ENCODE measurements around the gene SUPT5H.

The SUPT5H gene

GRCh38 chr19:39405261-39405957, 40.0 kb upstream of the SUPT5H start:
- Histone ChIP-seq H3K4me1 (ENCODE audit: control insufficient read depth in 1 of 2, insufficient read depth in 2 of 2, low read length in 2 of 2) (peaks cover 4 to 7% of the 10 kb centered on the region in 2 donors), H3K36me3 (ENCODE audit: control insufficient read depth in 1 of 2, insufficient read depth in 2 of 2, low read length in 2 of 2) (peaks cover 17 to 28% of the 10 kb centered on the region in 2 donors), H3K9me3 (ENCODE audit: control insufficient read depth in 1 of 2, low read length in 2 of 2) (no peaks in the 10 kb centered on the region), H3K27me3 (ENCODE audit: low read depth, low read length) (no peaks in the 10 kb centered on the region), H3K27ac (ENCODE audit: low read length) (peak overlapping the region; percentile 97), H3K4me3 (ENCODE audit: low read depth in 1 of 2, low read length in 2 of 2) (peak overlapping the region; percentile 2 to 98)

- Histone ChIP-seq H3K9me3 (ENCODE audit: control insufficient read depth in 1 of 2, low read length in 2 of 2) (no peaks in the 10 kb centered on the region), H3K27me3 (ENCODE audit: low read depth, low read length) (no peaks in the 10 kb centered on the region), H3K4me1 (ENCODE audit: control insufficient read depth in 1 of 2, insufficient read depth in 2 of 2, low read length in 2 of 2) (peaks cover under 1 to 10% of the 10 kb centered on the region in 2 donors), H3K4me3 (ENCODE audit: low read depth in 1 of 2, low read length in 2 of 2) (peak overlapping the region; percentile 67 to 98), H3K36me3 (ENCODE audit: control insufficient read depth in 1 of 2, insufficient read depth in 2 of 2, low read length in 2 of 2) (peaks cover 17 to 28% of the 10 kb centered on the region in 2 donors), H3K27ac (ENCODE audit: low read length) (peak overlapping the region; percentile 97)
Measured at GRCh38 chr19:39405958-39406655, 39.3 kb upstream of the SUPT5H start.

GRCh38 chr19:39406656-39407409, 38.5 kb upstream of the SUPT5H start, which contains the start of gene ZFP36:
TSS of gene ZFP36 (plus strand) at chr19:39406847. CDS start at chr19:39406905, 58 bp downstream.
- H3K4me3 ChIP-seq (ENCODE audit: low read depth in 1 of 2, low read length in 2 of 2) = peak within 1 kb of the TSS; percentile 98 to 99
- peak within 1 kb of the TSS; percentile 99 for H3K27ac ChIP-seq (ENCODE audit: low read length)
- no peaks in the 10 kb centered on the region for H3K27me3 ChIP-seq (ENCODE audit: low read depth, low read length)
- peaks cover 0 to 16% of the 10 kb centered on the region in 2 donors for H3K4me1 ChIP-seq (ENCODE audit: control insufficient read depth in 1 of 2, insufficient read depth in 2 of 2, low read length in 2 of 2)
- peaks cover 17 to 28% of the 10 kb centered on the region in 2 donors for H3K36me3 ChIP-seq (ENCODE audit: control insufficient read depth in 1 of 2, insufficient read depth in 2 of 2, low read length in 2 of 2)
- no peaks in the 10 kb centered on the region for H3K9me3 ChIP-seq (ENCODE audit: control insufficient read depth in 1 of 2, low read length in 2 of 2)

- H3K36me3 ChIP-seq (ENCODE audit: control insufficient read depth in 1 of 2, insufficient read depth in 2 of 2, low read length in 2 of 2) = peaks cover 17 to 28% of the 10 kb centered on the region in 2 donors
- H3K27me3 ChIP-seq (ENCODE audit: low read depth, low read length) = no peaks in the 10 kb centered on the region
- peaks cover 0 to 16% of the 10 kb centered on the region in 2 donors for H3K4me1 ChIP-seq (ENCODE audit: control insufficient read depth in 1 of 2, insufficient read depth in 2 of 2, low read length in 2 of 2)
- H3K9me3 ChIP-seq (ENCODE audit: control insufficient read depth in 1 of 2, low read length in 2 of 2) = no peaks in the 10 kb centered on the region
- peak overlapping the region; percentile 98 to 99 for H3K4me3 ChIP-seq (ENCODE audit: low read depth in 1 of 2, low read length in 2 of 2)
- peak overlapping the region; percentile 99 for H3K27ac ChIP-seq (ENCODE audit: low read length)
Measured at GRCh38 chr19:39407410-39407659, 38.0 kb upstream of the SUPT5H start.

GRCh38 chr19:39407660-39408391, 37.6 kb upstream of the SUPT5H start:
- peak overlapping the region; percentile 98 to 99 for H3K4me3 ChIP-seq (ENCODE audit: low read depth in 1 of 2, low read length in 2 of 2)
- no peaks in the 10 kb centered on the region for H3K9me3 ChIP-seq (ENCODE audit: control insufficient read depth in 1 of 2, low read length in 2 of 2)
- no peaks in the 10 kb centered on the region for H3K27me3 ChIP-seq (ENCODE audit: low read depth, low read length)
- peaks cover 17 to 27% of the 10 kb centered on the region in 2 donors for H3K36me3 ChIP-seq (ENCODE audit: control insufficient read depth in 1 of 2, insufficient read depth in 2 of 2, low read length in 2 of 2)
- H3K27ac ChIP-seq (ENCODE audit: low read length) = peak overlapping the region; percentile 99
- H3K4me1 ChIP-seq (ENCODE audit: control insufficient read depth in 1 of 2, insufficient read depth in 2 of 2, low read length in 2 of 2) = peaks cover 0 to 16% of the 10 kb centered on the region in 2 donors

GRCh38 chr19:39408392-39409207, 36.8 kb upstream of the SUPT5H start:
- Histone ChIP-seq H3K36me3 (ENCODE audit: control insufficient read depth in 1 of 2, insufficient read depth in 2 of 2, low read length in 2 of 2) (peaks cover 17 to 22% of the 10 kb centered on the region in 2 donors), H3K27me3 (ENCODE audit: low read depth, low read length) (no peaks in the 10 kb centered on the region), H3K4me3 (ENCODE audit: low read depth in 1 of 2, low read length in 2 of 2) (peak overlapping the region; percentile 98 to 99), H3K27ac (ENCODE audit: low read length) (peak overlapping the region; percentile 99), H3K9me3 (ENCODE audit: control insufficient read depth in 1 of 2, low read length in 2 of 2) (no peaks in the 10 kb centered on the region), H3K4me1 (ENCODE audit: control insufficient read depth in 1 of 2, insufficient read depth in 2 of 2, low read length in 2 of 2) (peaks cover 0 to 16% of the 10 kb centered on the region in 2 donors)

GRCh38 chr19:39409208-39410016, 36.0 kb upstream of the SUPT5H start:
- peaks cover 17 to 22% of the 10 kb centered on the region in 2 donors for H3K36me3 ChIP-seq (ENCODE audit: control insufficient read depth in 1 of 2, insufficient read depth in 2 of 2, low read length in 2 of 2)
- no peaks in the 10 kb centered on the region for H3K27me3 ChIP-seq (ENCODE audit: low read depth, low read length)
- no peaks in the 10 kb centered on the region for H3K9me3 ChIP-seq (ENCODE audit: control insufficient read depth in 1 of 2, low read length in 2 of 2)
- peak overlapping the region; percentile 99 for H3K27ac ChIP-seq (ENCODE audit: low read length)
- peaks cover 0 to 25% of the 10 kb centered on the region in 2 donors for H3K4me1 ChIP-seq (ENCODE audit: control insufficient read depth in 1 of 2, insufficient read depth in 2 of 2, low read length in 2 of 2)
- peak overlapping the region; percentile 98 to 99 for H3K4me3 ChIP-seq (ENCODE audit: low read depth in 1 of 2, low read length in 2 of 2)

- H3K36me3 ChIP-seq (ENCODE audit: control insufficient read depth in 1 of 2, insufficient read depth in 2 of 2, low read length in 2 of 2) = peaks cover 17 to 22% of the 10 kb centered on the region in 2 donors
- H3K27me3 ChIP-seq (ENCODE audit: low read depth, low read length) = no peaks in the 10 kb centered on the region
- peak overlapping the region; percentile 99 for H3K27ac ChIP-seq (ENCODE audit: low read length)
- no peaks in the 10 kb centered on the region for H3K9me3 ChIP-seq (ENCODE audit: control insufficient read depth in 1 of 2, low read length in 2 of 2)
- H3K4me1 ChIP-seq (ENCODE audit: control insufficient read depth in 1 of 2, insufficient read depth in 2 of 2, low read length in 2 of 2) = peaks cover 0 to 30% of the 10 kb centered on the region in 2 donors
- peak overlapping the region; percentile 57 to 61 for H3K4me3 ChIP-seq (ENCODE audit: low read depth in 1 of 2, low read length in 2 of 2)
Measured at GRCh38 chr19:39410017-39410830, 35.2 kb upstream of the SUPT5H start.

GRCh38 chr19:39410831-39411080, 34.6 kb upstream of the SUPT5H start:
- H3K4me3 ChIP-seq (ENCODE audit: low read depth in 1 of 2, low read length in 2 of 2) = peak overlapping the region; percentile 57 to 61
- peaks cover 0 to 31% of the 10 kb centered on the region in 2 donors for H3K4me1 ChIP-seq (ENCODE audit: control insufficient read depth in 1 of 2, insufficient read depth in 2 of 2, low read length in 2 of 2)
- peaks cover 17 to 22% of the 10 kb centered on the region in 2 donors for H3K36me3 ChIP-seq (ENCODE audit: control insufficient read depth in 1 of 2, insufficient read depth in 2 of 2, low read length in 2 of 2)

More at GRCh38 chr19:39410831-39411080, 34.6 kb upstream of the SUPT5H start:
- Histone ChIP-seq H3K27me3 (ENCODE audit: low read depth, low read length) (no peaks in the 10 kb centered on the region), H3K9me3 (ENCODE audit: control insufficient read depth in 1 of 2, low read length in 2 of 2) (no peaks in the 10 kb centered on the region), H3K27ac (ENCODE audit: low read length) (peak overlapping the region; percentile 99)

Measured in muscle layer of duodenum (tissue), 2 donors.